ENCODE data around the gene CTIF.

CTIF gene

GRCh38 chr18:48616484-48617255 lies 77.8 kb downstream of the CTIF start:
- in situ Hi-C loops (cut with HindIII; ENCODE audit: low sequenced_read_pairs), result loop anchor here (5.0 kb wide), 1 partner anchor 64 kb away; no protein-coding TSS in a partner anchor

DNA sequence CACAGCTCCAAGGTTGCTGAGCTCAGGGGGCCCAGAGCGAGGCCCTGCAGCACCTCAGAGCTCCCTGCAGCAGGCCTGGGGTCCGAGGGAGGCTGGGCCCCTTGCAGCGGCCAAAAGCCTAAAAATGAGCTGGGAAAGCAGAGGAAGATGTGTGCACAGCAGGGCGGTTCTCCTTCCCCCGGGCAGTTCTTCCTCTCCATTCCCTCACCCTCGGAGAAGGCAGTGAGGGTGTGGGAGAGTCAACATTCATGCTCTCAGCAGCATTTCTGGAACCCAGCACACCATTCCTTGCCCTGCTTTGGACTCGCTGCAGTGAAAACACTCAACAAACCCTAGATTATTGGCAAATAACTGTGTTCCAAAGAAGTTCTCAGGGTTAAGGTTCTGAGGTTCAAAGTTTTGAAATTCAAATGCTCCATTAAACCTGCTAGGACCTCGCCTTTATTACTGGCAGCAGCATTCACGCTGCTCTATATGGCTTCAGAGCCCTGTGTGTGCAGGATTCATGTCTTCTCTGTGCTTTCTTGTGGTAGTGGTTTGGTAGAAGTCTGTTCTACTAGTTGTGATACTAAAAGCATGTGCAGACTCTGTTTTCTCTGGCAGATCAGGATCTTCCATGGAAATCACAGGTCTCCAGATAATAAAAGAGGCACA lies 79.1 kb downstream of the CTIF start:
- in situ Hi-C loops (cut with HindIII; ENCODE audit: low sequenced_read_pairs), result loop anchor here (5.0 kb wide), 1 partner anchor 66 kb away; no protein-coding TSS in a partner anchor

DNA sequence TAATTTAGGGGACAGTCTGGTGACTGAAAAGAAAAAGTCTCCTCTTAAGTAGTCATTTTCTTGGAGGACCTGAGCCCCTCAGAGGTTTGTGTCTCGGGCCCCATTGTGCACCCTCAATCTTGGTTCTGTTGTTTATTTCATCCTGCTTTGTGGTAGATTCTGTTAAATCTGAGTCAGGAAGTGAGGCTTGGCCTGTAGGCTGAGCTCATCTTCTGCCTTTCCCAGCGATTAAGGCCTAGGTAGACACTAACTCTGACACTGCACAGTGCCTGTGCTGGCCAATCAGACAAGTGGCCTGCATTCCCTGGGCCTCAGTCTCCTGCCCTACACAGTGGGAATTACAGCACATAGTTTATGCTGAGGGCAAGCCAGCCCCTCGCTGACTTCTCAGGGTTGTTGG lies 80.2 kb downstream of the CTIF start:
- in situ Hi-C loops (cut with HindIII; ENCODE audit: low sequenced_read_pairs), result loop anchor here (5.0 kb wide), 1 partner anchor 67 kb away; no protein-coding TSS in a partner anchor

DNA sequence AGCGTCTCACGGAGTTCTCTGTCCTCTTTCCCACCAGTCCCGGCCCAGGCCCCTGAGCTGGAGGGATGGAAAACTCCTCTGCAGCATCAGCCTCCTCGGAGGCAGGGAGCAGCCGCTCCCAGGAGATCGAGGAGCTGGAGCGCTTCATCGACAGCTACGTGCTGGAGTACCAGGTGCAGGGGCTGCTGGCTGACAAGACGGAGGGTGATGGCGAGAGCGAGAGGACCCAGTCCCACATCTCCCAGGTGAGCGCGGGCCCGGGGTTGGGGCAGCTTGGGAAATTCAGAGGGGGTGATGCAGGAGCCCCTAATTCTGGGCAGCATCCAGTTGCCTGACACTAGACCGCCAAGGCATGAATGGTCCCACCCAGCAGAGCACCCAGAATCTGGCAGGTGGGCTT lies 80.7 kb downstream of the CTIF start:
- in situ Hi-C loops (cut with HindIII; ENCODE audit: low sequenced_read_pairs), result loop anchor here (5.0 kb wide), 1 partner anchor 67 kb away; no protein-coding TSS in a partner anchor

DNA sequence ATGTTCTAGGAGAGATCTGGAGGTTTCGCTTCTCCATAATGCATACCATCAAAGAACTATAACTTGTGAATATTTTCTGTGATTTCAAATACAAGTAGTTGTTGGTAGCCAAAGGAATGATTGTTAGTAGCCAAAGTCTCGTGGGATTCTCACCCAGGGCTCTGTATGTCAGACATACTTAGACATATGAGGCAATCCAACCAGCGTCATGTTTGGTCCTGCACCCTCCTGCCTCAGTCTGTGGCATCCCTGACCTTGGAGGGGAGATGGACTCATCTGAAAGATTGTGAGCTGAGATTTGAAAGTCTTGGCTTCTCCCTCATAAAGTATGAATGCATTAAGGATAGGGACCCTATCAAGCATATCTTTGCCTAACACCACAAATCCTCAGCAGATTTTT lies 81.2 kb downstream of the CTIF start:
- in situ Hi-C loops (cut with HindIII; ENCODE audit: low sequenced_read_pairs), result no loop called here

DNA sequence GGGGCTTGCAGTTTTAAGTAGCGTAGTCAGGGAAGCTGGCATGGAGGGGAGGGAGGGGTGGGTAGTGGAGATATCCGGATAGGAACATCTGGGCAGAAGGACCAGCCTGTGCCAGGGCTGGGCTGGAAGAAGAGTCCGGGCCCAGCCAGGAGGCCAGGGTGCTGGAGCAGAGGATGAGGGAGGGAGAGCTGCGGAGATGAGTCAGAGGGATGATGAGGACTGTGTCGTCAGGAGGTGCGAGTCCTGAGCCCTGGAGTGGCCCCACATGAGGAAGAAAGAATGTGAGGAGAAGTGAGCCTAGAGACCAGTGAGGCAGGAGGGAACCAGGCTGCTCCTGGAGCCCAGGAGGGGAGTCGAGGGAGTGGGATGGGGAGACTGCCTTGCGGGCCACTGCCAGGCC lies 82.4 kb downstream of the CTIF start:
- in situ Hi-C loops (cut with HindIII; ENCODE audit: low sequenced_read_pairs), result no loop called here

DNA sequence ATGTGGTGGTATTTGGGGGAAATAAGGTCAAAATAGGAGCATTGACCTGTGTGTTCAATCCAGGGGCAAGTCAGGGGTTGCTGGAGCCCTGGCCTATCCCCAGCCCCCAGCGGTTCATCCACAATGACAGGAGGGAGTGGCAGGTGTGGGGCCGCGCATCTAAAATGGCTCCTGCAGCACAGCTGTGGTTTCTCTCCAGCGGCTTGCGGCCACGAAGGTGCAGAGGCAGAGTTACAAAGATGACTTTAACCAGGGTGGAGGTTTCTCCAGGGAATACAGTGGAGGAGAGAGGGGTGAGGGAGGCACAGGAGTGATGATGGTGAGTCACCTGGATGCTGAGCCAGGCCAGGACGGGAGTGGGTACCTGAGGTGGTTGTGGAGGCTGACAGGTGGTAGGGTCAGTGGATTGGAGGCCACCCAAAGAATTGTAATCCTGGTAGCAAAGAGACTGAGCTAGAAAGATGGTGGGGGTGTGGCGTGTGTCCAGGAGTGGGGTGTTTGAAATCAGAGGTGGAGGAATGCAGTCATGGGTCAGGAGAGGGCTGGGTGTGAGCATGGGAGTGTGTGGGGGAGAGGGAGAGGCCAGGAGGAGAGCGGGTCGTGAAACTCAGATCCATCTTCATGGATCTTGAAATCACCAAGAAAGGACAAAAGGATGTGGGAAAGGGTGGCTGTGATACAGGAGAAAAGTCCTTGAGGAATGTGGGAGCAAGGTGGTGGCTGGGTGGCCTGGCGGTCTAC lies 83.2 kb downstream of the CTIF start:
- in situ Hi-C loops (cut with HindIII; ENCODE audit: low sequenced_read_pairs), result no loop called here

- in situ Hi-C loops (cut with HindIII; ENCODE audit: low sequenced_read_pairs), result no loop called here
Observed at GRCh38 chr18:48622911-48623431, 84.1 kb downstream of the CTIF start.

DNA sequence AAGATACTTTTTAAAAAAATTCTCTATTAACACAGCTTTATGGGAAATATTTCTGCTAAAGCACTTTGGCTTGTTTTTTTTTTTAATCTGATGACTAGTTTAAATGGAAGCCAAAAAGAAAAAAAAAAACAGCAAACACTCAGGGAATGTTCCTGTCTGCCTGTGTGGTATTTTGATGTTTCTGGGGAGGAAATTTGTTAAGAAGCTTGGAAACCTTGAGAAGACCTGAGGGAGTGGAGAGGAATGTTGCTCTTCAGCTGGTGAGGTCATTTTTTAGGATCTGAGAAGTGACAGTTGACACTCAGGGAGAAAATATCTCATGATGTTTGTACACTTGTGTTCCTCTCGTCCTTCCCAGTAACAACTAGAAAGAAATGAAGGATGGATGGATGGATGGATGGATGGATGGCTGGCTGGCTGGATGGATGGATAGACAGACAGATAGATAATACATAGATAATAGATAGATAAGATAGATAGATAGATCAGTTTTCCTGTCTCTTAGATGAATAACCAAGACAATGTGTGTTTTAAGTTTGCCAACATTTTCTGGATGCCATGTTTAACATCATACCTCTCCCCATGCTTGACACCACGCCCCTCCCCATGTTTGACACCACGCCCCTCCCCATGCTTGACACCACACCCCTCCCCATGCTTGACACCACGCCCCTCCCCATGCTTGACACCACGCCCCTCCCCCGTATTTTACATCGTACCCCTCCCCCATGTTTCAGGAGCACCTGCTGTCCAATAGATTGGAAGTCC lies 84.8 kb downstream of the CTIF start:
- in situ Hi-C loops (cut with HindIII; ENCODE audit: low sequenced_read_pairs), result no loop called here

DNA sequence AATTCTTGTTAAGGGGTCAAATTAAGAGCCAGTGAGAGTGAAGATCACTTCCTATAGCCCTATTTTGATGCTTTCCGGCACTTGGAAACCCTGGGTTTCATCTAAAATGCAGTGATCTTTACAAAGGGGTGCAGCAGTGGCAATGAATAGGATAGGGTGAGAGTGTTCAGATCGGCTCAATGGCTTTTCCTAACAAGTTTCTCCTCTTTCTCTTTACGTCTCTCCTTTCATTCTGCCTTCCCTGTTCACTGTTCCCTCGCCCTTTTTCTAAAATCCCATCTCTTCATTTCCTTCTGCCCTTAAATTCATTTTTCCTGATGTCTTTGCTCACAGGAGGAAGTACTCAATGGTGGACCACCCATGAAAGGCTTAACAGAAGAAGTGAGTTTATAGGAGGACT lies 86.0 kb downstream of the CTIF start:
- in situ Hi-C loops (cut with HindIII; ENCODE audit: low sequenced_read_pairs), result no loop called here

DNA sequence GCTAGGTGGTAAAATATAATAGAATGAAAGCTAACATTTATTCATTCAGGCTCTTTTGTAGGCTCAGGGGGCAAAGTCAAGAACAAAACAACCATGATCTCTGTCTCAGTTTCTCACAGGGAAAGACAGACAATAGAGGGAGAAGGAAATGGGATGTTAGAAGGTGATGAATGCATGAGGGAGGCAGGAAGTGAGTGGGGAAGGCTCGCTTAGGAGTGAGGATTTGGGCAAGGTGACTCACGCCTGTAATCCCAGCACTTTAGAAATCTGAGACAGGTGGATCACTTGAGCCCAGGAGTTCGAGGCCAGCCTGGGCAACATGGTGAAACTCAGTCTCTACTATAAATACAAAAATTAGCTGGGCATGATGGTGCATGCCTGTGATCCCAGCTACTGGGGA lies 88.4 kb downstream of the CTIF start:
- in situ Hi-C loops (cut with HindIII; ENCODE audit: low sequenced_read_pairs), result no loop called here

- in situ Hi-C loops (cut with HindIII; ENCODE audit: low sequenced_read_pairs), result no loop called here
Observed at GRCh38 chr18:48629730-48630324, 91.0 kb downstream of the CTIF start.

GRCh38 chr18:48631851-48632250 lies 93.0 kb downstream of the CTIF start:
- in situ Hi-C loops (cut with HindIII; ENCODE audit: low sequenced_read_pairs), result no loop called here

GRCh38 chr18:48632676-48633257 lies 93.9 kb downstream of the CTIF start:
- in situ Hi-C loops (cut with HindIII; ENCODE audit: low sequenced_read_pairs), result no loop called here

GRCh38 chr18:48634491-48634890 lies 95.7 kb downstream of the CTIF start:
- in situ Hi-C loops (cut with HindIII; ENCODE audit: low sequenced_read_pairs), result no loop called here

DNA sequence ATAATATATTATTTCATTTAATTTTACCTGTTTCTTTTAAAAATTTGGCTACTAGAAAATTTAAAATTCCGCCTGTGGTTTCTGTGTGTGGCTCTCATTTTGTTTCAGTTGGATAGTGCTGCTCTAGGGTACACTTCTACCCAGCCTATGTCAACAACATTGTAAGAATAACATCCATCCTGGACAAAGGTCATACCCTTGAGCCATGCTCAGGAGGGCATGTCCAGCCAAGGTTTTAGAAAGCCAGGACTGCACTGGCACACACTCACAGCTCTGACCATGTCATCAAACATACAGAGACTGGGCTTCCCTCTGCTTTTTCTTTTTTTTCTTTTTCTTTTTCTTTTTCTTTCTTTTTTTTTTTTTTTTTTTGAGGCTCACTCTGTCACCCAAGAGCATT lies 96.1 kb downstream of the CTIF start:
- in situ Hi-C loops (cut with HindIII; ENCODE audit: low sequenced_read_pairs), result no loop called here

DNA sequence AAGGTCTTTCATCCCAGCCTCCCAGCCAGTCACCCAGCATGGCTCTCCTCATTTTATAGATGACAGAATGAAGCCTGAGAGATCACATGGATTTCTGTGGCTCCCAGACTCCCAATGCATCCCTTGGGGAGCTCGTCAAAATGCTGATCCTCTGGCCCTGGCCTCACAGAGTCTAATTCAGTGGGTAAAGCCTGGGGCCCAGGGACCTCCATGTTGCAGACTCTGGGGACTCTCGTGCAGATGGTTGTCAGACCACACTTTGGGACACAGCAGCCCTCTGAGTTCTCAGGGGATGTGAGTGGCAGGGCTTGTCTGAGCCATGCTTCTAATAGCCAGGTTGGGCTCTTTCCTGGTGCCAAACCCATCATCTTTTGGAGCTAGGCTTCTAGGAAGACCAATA lies 97.0 kb downstream of the CTIF start:
- in situ Hi-C loops (cut with HindIII; ENCODE audit: low sequenced_read_pairs), result no loop called here

GRCh38 chr18:48636436-48636835 lies 97.6 kb downstream of the CTIF start:
- in situ Hi-C loops (cut with HindIII; ENCODE audit: low sequenced_read_pairs), result no loop called here

GRCh38 chr18:48637081-48637990 lies 98.5 kb downstream of the CTIF start:
- in situ Hi-C loops (cut with HindIII; ENCODE audit: low sequenced_read_pairs), result no loop called here

Data from endothelial cell of hepatic sinusoid (primary cell).